ENCODE measurements around the gene FASN.

Gene FASN

GRCh38 chr17:82050761-82051641 is 47.0 kb downstream of the FASN start:
- no peak overlapping the region for H3K27ac ChIP-seq
- no peak for TF ChIP-seq POLR2AphosphoS5 (IDR thresholded peaks at IDR 0.05; ENCODE audit: borderline replicate concordance, low read depth, low read length)
- TF ChIP-seq FOXP2 (optimal IDR thresholded peaks at IDR 0.05; ENCODE audit: control extremely low read depth, extremely low read length, insufficient read depth): no peak
- TF ChIP-seq EZH2 (IDR thresholded peaks at IDR 0.05): no peak
- peak overlapping the region; percentile 80 for H3K4me3 ChIP-seq
- peaks cover 13% of the 10 kb centered on the region; the same call in 1 of the 2 replicates for H3K36me3 ChIP-seq (ENCODE audit: insufficient read depth, low read length)
- H3K9me3 ChIP-seq (ENCODE audit: low read depth, low read length): no peaks in the 10 kb centered on the region
- DNase-seq (ENCODE audit: low read depth, low spot score): no peak
- peak overlapping the region; percentile 80 for H3K9ac ChIP-seq (ENCODE audit: insufficient read length)

- no peak overlapping the region for H3K27ac ChIP-seq
- H3K9me3 ChIP-seq (ENCODE audit: low read depth, low read length): no peaks in the 10 kb centered on the region
- no peak for DNase-seq (ENCODE audit: low read depth, low spot score)
- peak overlapping the region; percentile 80 for H3K4me3 ChIP-seq
- peak overlapping the region; percentile 80 for H3K9ac ChIP-seq (ENCODE audit: insufficient read length)
- TF ChIP-seq POLR2AphosphoS5 (IDR thresholded peaks at IDR 0.05; ENCODE audit: borderline replicate concordance, low read depth, low read length) (no peak), FOXP2 (optimal IDR thresholded peaks at IDR 0.05; ENCODE audit: control extremely low read depth, extremely low read length, insufficient read depth) (no peak), EZH2 (IDR thresholded peaks at IDR 0.05) (no peak)
- peaks cover 8% of the 10 kb centered on the region; the same call in 1 of the 2 replicates for H3K36me3 ChIP-seq (ENCODE audit: insufficient read depth, low read length)
These were observed 47.8 kb downstream of the FASN start for GRCh38 chr17:82050152-82050760.

GRCh38 chr17:82049521-82049971 is 48.5 kb downstream of the FASN start:
- H3K9ac ChIP-seq (ENCODE audit: insufficient read length): no peak overlapping the region
- no peak overlapping the region for H3K27ac ChIP-seq
- H3K9me3 ChIP-seq (ENCODE audit: low read depth, low read length): no peaks in the 10 kb centered on the region
- TF ChIP-seq EZH2 (IDR thresholded peaks at IDR 0.05): no peak
- no peak for TF ChIP-seq POLR2AphosphoS5 (IDR thresholded peaks at IDR 0.05; ENCODE audit: borderline replicate concordance, low read depth, low read length)
- no peak for TF ChIP-seq FOXP2 (optimal IDR thresholded peaks at IDR 0.05; ENCODE audit: control extremely low read depth, extremely low read length, insufficient read depth)
- H3K4me3 ChIP-seq: no peak overlapping the region
- H3K36me3 ChIP-seq (ENCODE audit: insufficient read depth, low read length): peaks cover under 1% of the 10 kb centered on the region; the same call in 1 of the 2 replicates
- no peak for DNase-seq (ENCODE audit: low read depth, low spot score)

GRCh38 chr17:82049106-82049505 is 48.9 kb downstream of the FASN start:
- Histone ChIP-seq H3K9me3 (ENCODE audit: low read depth, low read length) (no peaks in the 10 kb centered on the region), H3K4me3 (no peak overlapping the region), H3K27ac (no peak overlapping the region), H3K36me3 (ENCODE audit: insufficient read depth, low read length) (no peaks in the 10 kb centered on the region; the same call in 1 of the 2 replicates), H3K9ac (ENCODE audit: insufficient read length) (no peak overlapping the region)
- TF ChIP-seq EZH2 (IDR thresholded peaks at IDR 0.05) (no peak), FOXP2 (optimal IDR thresholded peaks at IDR 0.05; ENCODE audit: control extremely low read depth, extremely low read length, insufficient read depth) (no peak), POLR2AphosphoS5 (IDR thresholded peaks at IDR 0.05; ENCODE audit: borderline replicate concordance, low read depth, low read length) (no peak)
- DNase-seq (ENCODE audit: low read depth, low spot score): no peak

- no peak for TF ChIP-seq EZH2 (IDR thresholded peaks at IDR 0.05)
- TF ChIP-seq POLR2AphosphoS5 (IDR thresholded peaks at IDR 0.05; ENCODE audit: borderline replicate concordance, low read depth, low read length): no peak
- no peak for TF ChIP-seq FOXP2 (optimal IDR thresholded peaks at IDR 0.05; ENCODE audit: control extremely low read depth, extremely low read length, insufficient read depth)
- H3K9ac ChIP-seq (ENCODE audit: insufficient read length): no peak overlapping the region
- H3K9me3 ChIP-seq (ENCODE audit: low read depth, low read length): no peaks in the 10 kb centered on the region
- no peak overlapping the region for H3K4me3 ChIP-seq
- no peak overlapping the region for H3K27ac ChIP-seq
- H3K36me3 ChIP-seq (ENCODE audit: insufficient read depth, low read length): no peaks in the 10 kb centered on the region; the same call in 1 of the 2 replicates
- no peak for DNase-seq (ENCODE audit: low read depth, low spot score)
These were observed 49.5 kb downstream of the FASN start for GRCh38 chr17:82048571-82048971.

- no peak overlapping the region for H3K9ac ChIP-seq (ENCODE audit: insufficient read length)
- no peak overlapping the region for H3K27ac ChIP-seq
- no peak for DNase-seq (ENCODE audit: low read depth, low spot score)
- no peak for TF ChIP-seq POLR2AphosphoS5 (IDR thresholded peaks at IDR 0.05; ENCODE audit: borderline replicate concordance, low read depth, low read length)
- TF ChIP-seq EZH2 (IDR thresholded peaks at IDR 0.05): no peak
- no peak for TF ChIP-seq FOXP2 (optimal IDR thresholded peaks at IDR 0.05; ENCODE audit: control extremely low read depth, extremely low read length, insufficient read depth)
- H3K36me3 ChIP-seq (ENCODE audit: insufficient read depth, low read length): no peaks in the 10 kb centered on the region; the same call in 1 of the 2 replicates
- H3K4me3 ChIP-seq: no peak overlapping the region
- H3K9me3 ChIP-seq (ENCODE audit: low read depth, low read length): no peaks in the 10 kb centered on the region
These were observed 50.0 kb downstream of the FASN start for GRCh38 chr17:82047914-82048570.

GRCh38 chr17:82047379-82047778 is 50.7 kb downstream of the FASN start:
- H3K27ac ChIP-seq: no peak overlapping the region
- H3K36me3 ChIP-seq (ENCODE audit: insufficient read depth, low read length): no peaks in the 10 kb centered on the region; the same call in 1 of the 2 replicates
- no peak for DNase-seq (ENCODE audit: low read depth, low spot score)
- no peak overlapping the region for H3K4me3 ChIP-seq
- no peaks in the 10 kb centered on the region for H3K9me3 ChIP-seq (ENCODE audit: low read depth, low read length)
- TF ChIP-seq FOXP2 (optimal IDR thresholded peaks at IDR 0.05; ENCODE audit: control extremely low read depth, extremely low read length, insufficient read depth): no peak
- no peak for TF ChIP-seq EZH2 (IDR thresholded peaks at IDR 0.05)
- TF ChIP-seq POLR2AphosphoS5 (IDR thresholded peaks at IDR 0.05; ENCODE audit: borderline replicate concordance, low read depth, low read length): no peak
- H3K9ac ChIP-seq (ENCODE audit: insufficient read length): no peak overlapping the region

GRCh38 chr17:82046903-82047302 is 51.1 kb downstream of the FASN start:
- no peak overlapping the region for H3K27ac ChIP-seq
- TF ChIP-seq EZH2 (IDR thresholded peaks at IDR 0.05) (no peak), FOXP2 (optimal IDR thresholded peaks at IDR 0.05; ENCODE audit: control extremely low read depth, extremely low read length, insufficient read depth) (no peak), POLR2AphosphoS5 (IDR thresholded peaks at IDR 0.05; ENCODE audit: borderline replicate concordance, low read depth, low read length) (no peak)
- H3K36me3 ChIP-seq (ENCODE audit: insufficient read depth, low read length): no peaks in the 10 kb centered on the region; the same call in 1 of the 2 replicates
- H3K9me3 ChIP-seq (ENCODE audit: low read depth, low read length): no peaks in the 10 kb centered on the region
- no peak for DNase-seq (ENCODE audit: low read depth, low spot score)
- H3K9ac ChIP-seq (ENCODE audit: insufficient read length): no peak overlapping the region
- H3K4me3 ChIP-seq: no peak overlapping the region
